HG03064 (cell line): Measurements from ENCODE around the gene G6PD.
"Not testable (repeated sequence)": the region's sequence is repeated elsewhere in the genome, so short reads cannot be mapped to it uniquely, and the experiment has no call there.

Experiments used
- ATAC-seq: cut with Tn5 transposase; IDR thresholded peaks from one replicate; pipeline ENCODE4 v1.9.1; 2021; ENCODE audit warnings: low read depth; ENCODE audit not compliant: unreplicated experiment

Gene G6PD

DNA sequence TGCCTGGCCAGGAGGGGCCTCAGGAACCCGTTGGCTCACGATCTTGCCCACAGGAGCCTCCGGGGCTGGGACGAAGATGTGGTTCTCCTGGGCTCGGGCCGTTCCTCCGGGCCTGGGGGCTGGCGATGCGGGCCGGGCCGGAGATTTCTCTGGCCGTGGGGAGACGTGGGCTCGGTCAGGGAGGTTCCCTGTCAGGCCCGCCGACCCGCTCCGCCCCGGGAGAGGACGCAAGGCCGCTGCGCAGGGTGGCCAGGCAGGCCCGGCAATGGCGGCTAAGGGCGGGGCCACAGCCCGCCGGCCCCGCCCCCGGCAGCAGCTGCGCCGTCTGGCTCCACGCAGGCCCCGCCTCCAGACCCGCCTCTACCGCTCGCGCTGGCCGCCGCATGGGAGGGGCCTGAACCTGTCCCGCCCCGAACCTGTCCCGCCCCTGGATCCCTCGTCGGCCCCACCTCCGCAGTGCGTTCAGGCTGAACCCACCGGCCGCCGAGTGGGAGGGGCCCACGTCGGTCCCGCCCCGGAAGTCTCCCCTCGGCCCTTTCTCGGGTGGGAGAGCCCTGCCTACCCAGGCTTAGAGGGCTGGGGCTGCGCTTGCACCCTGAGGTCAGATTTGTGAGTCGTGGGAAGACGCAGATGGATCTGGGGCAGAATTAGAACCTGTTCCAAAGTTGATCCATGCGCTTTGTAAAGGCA lies 30.5 kb downstream of the G6PD start, which contains the start of gene FAM3A:
FAM3A (minus strand) TSS at position 267 of the 690 bp plus-strand sequence. CDS start 460 bp downstream, outside the sequence.
- peak; percentile 90 for ATAC-seq

DNA sequence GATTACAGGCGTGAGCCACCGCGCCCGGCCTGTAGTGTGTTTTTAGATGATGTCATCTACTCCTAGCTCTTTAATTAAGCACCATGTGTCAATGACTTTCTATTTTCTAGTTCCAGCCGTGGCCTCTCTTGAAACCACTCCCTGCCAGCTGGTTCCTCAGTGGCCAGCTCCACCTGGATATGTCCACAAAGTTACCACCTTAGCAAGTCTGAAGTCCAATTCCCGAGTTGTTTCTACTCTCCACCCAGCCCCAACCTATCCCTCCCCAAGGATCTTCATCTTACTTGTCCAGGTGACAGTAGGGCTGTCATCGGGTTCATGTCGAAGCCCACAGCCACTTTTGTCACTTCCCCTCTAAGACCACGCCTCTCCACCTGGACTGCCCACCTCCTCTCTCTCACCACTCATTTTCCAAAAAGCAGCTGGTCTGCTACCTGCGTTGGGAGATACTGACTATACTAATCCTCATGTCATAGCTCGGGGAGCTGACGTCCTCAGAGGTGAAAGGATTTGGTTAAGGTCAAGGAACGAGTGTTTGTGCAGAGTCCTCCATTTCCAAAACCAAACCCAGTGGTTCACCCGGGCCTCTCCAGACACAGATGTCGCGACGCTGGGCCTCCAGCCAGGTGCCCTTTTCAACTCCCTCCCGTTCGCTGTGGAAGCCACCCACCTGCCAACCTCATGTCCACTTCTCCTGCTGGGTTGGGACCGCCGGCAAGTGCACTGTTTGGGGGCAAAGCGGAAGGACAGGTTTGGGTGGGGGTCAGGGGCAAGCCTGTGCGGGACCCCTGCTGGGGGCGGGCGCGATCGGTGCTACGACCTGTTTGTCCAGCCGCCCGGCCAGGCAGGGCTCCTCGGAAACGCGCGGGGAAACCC lies 31.3 kb downstream of the G6PD start:
- no peak for ATAC-seq

DNA sequence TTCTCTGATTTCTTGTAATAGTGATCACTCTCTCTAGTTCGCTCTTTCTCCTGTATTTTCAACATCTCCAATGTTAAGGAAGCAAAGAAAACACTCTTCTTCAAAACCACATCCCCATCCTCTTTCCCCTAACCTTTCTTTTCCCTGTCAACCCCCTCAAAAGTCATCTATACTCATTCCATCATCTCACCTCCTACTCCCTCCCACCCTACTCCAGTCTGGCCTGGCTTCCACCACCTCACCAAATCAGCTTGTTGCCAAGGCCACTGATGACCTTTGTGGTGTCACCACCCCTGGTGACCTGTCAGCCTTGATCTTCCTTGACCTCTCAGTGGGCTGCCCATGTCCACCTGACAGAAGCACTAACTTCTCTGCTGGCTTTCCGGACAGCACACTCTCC lies 32.9 kb downstream of the G6PD start:
- no peak for ATAC-seq

DNA sequence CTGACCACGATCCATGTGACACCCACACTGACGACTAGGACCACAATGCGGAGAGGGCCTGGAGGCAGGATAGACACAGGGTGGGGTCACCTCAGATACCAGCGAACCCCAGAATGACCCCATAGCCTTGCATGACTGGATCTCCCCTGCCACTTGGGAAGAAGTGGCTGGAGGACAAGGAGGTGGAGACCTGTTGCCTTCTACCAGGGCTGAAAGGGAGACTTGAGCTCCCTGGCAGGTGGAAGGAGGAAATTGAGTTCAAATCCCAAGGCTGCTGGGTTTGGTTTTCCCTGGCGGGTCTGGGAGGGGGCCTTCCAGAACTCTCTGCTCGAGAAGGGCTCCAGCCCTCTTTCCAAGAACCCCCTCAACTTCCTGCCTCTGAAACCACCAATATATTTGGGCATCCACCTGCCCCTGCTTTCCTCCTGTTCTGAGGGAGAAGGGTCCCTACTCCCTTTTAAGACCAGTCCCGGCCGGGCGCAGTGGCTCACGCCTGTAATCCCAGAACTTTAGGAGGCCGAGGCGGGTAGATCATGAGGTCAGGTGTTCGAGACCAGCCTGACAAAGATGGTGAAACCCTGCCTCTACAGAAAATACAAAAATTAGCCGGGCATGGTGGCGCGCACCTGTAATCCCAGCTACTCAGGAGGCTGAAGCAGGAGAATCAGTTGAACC lies 33.6 kb downstream of the G6PD start:
- no peak for ATAC-seq

DNA sequence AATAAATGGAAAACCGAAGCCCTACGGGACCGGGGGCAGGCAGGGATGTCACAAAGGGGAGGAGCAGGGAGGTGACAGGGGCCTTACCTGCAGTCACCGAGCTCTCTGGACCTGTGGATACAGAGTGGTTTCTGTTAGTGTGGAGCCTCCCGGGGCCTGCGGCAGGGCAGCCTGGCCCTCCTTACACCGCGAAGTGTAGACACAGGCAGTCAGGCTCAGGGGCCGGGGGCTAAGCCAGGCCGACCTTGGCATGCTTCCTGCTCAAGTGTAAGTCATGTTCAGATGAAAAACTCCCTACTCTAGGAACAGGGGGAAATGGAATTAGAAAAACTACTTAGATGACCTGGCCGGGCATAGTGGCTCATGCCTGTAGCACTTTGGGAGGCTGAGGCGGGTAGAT lies 34.9 kb downstream of the G6PD start:
- no peak for ATAC-seq

DNA sequence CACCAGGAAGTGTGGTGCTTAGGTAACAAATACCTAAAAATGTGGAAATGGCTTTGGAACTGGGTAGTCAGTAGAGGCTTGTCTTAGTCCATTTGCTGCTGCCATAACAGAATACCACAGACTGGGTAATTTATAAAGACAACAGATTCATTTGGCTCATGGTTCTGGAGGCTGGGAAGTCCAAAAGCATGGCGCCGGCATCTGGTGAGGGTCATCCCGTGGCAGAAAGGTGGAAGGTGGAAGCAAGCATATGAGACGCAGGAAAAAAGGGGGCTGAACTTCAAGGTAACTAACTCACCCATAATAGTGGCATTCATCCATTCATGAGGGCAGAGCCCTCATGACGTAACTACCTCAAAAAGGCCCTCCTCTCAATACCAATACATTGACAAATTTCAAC lies 37.2 kb downstream of the G6PD start:
- no peak for ATAC-seq

DNA sequence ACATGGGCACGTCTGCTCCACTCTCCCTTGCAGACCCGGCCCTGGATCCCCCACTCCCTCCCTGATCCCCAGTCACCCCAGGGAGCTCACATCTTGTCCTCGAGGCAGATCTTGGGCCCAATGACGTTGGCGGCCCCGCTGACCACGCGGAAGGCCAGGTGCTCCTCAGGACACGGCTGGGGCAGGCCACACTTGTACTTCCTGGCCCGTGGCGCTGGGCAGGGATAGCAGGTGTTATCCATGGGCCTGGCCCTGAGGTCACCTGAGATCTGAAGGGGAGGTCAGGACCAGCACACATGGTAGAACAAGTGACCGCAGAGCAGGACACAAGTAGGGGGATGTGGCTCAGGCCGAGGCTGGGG lies 38.3 kb downstream of the G6PD start:
- no peak for ATAC-seq

DNA sequence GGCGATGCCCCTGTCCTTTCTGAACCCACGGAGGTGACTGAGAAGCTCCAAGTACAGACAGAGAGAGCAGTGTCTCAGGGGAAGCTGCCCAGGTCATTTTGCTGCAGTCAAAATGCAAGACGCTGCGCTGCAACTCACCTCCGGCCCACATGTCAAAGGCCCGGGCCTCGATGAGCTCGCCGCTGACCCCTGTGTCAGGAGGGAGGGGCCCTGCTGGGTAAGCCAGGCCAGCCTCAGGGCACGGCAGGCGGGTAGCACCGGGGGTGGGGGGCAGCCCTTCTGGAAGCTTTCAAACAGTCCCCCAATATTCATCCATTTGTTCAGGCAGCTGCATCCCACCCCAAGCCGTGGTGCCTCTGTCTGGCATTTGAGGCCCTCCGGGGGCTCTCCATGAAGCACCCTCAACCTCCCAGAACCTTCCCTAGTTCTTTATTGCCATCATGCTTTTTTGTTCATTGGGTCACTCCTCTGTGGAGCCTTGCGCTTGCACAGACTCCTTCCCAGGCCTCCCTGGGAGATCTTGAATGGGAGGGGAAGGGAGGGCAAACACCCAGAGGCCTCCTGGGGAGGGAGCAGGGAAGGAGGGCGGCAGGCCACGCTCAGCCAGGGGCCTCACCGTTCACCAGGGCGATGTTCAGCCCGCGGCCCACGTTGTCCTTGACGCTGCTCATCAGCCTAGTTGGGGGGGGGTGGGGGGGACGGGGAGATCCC lies 38.8 kb downstream of the G6PD start:
- ATAC-seq, result no peak

DNA sequence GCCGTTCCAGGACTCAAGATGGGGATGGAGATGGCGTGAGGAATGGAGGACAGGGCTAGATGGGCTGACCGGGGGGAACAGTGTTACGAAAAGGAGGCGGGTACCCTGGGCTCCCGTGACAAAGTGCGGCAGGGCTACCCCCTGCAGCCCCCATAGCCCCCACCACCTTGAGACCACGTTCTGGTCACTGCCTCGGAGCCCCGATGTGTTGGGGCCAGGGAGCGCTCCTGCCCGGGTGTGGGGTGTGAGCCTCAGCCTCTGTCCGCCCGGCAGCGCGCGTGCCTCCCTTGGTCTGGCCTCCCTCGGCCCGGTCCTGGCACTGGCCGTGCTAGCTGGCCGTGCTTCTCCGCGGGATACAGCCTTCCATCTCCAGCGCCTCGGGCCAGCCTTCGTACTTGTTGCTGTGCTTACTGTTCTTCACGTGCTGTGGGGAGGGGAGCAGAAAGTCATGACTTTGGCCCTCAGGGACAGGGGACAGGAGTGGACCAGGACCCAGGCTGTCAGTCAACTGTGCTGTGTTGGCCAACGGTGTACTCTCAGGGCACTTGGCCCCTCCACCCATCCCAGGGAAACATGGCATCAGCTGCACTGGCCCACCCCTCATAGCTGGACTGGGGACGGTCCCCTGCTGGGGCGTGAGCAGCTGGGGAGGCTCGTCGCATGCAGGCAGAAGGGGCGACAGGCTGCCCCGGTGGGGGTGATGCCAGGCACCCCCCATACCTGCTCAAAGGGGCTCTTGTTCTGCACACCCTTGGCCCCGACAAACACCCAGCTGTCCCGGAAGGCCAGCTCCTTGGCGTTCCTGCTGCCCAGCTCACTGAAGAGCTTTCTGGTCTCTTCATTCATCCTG lies 39.9 kb downstream of the G6PD start:
- no peak for ATAC-seq

DNA sequence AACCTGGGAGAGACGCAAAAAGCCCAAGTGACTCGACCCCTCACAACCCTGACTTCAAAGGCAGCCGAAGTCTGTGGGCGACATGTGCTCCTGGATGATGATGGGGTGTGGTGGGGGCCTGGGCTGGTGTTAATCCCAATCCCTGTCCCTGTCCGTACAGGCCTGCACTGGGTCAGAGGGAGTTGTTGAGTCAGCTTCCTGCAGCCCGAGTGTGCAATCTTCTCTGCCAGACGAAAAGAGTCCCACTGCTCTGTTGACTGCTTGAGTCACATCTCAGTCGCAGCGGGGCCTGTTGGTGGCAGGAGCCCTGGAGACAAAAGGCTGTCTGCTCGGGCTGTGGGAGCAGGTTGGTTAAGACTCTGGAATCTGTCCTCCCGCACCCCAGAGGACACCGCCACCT lies 40.9 kb downstream of the G6PD start:
- ATAC-seq, result no peak

DNA sequence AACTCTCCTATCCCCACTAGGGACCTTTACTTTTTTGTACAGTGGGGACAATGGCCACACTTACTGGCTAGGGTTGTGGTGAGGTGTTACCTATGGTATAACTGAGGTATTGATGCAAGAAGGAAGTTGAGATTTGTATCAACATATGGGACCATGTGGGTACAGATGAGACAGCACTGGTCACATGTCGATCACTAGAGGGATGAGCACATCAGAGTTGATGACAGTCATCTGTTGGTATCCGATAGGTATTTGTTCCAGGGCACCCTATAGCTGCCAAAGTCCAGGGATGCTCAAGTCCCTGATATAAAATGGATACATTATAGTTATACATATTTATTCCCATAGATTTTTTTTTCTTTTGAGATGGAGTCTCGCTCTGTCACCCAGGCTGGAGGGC lies 43.7 kb downstream of the G6PD start:
- ATAC-seq, result no peak

DNA sequence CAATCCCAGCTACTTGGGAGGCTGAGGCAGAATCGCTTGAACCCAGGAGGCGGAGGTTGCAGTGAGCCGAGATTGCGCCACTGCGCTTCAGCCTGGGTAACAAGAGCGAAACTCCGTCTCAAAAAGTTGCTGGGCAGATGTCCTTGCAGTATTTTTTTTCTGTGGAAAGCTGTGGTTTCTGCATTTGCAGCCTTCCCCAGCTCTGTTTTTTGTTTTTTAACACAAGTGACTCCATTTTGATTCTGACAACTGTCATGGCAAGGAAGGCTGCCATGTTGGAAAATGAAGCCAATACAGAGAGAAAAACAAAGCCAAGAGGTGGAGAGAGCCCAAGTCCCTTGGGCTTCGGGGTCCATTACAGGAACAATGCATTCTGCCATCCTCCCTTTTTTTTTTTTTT lies 44.5 kb downstream of the G6PD start:
- no peak for ATAC-seq

DNA sequence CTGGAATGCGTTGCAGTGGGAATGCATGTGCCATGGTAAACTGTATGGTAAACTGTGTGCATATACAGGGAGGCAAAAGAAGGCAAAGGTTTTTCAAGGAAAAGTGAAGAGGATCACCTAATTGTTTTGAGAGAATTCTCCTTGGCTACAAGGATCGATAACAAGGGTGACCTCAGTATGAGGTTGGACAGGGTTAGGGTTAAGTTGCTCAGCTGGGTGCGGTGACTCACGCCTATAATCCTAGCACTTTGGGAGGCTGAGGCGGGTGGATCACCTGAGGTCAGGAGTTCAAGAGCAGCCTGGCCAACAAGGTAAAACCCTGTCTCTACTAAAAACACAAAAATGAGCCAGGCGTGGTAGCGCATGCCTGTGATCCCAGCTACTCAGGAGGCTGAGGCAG lies 45.2 kb downstream of the G6PD start:
- not testable (repeated sequence) for ATAC-seq

DNA sequence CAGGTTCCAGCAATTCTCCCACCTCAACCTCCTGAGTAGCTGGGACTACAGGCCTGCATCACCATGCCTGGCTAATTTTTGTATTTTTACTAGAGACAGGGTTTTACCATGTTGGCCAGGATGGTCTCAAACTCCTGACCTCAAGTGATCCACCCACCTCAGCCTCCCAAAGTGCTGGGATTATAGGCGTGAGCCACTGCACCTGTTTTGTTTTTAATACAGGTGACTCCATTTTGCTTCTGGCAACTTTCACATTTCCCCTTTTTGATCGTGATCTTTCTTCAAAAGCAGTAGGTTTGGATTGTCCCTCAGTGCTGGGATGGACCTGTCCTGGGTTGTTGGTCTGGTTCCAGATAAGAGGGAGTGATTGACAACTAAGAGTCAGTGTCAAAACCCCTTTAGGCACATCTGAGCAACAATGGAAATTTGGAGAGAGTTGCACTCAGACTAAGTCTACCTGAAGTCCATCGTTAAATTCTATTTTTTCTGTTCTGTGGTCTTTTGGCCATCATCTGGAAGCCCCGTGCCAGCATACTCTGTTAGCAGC lies 50.0 kb downstream of the G6PD start:
- not testable (repeated sequence) for ATAC-seq

DNA sequence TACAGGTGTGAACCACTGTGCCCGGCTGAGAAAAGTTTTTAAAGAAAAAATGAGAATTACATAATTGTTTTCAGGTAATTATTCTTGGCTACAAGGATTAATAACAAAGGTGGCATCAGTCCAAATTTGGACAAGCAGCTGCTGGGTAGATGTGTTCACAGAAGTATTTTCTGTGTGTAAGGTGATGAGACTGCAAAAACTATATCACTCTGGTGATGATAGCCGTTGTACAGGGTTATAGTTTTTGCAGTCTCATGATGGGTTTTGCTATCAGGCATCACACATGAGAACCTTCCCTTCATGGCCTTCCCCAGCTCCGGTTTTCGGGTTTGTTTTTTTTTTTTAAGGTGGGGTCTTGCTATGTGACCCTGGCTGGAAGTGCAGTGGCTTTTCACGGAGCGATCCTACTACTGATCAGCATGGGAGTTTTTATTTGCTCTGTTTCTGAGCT lies 51.1 kb downstream of the G6PD start:
- ATAC-seq, result no peak

DNA sequence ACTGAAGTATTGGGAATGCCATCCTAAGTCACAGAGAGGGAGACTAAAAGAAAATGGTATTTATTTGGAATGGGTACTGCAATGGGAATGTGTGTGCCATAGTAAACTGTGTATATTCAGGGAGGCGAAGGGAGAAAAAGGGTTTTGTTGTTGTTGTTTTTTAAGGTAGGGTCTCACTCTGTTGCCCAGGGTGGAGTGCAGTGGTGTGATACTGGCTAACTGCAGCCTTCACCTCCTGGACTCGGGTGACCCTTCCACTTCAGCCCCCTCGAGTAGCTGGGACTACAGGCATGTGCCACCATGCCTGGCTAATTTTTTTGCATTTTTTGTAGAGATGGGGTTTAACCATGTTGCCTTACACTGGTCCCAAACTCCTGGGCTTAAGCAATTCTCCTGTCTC lies 51.9 kb downstream of the G6PD start:
- no peak for ATAC-seq

DNA sequence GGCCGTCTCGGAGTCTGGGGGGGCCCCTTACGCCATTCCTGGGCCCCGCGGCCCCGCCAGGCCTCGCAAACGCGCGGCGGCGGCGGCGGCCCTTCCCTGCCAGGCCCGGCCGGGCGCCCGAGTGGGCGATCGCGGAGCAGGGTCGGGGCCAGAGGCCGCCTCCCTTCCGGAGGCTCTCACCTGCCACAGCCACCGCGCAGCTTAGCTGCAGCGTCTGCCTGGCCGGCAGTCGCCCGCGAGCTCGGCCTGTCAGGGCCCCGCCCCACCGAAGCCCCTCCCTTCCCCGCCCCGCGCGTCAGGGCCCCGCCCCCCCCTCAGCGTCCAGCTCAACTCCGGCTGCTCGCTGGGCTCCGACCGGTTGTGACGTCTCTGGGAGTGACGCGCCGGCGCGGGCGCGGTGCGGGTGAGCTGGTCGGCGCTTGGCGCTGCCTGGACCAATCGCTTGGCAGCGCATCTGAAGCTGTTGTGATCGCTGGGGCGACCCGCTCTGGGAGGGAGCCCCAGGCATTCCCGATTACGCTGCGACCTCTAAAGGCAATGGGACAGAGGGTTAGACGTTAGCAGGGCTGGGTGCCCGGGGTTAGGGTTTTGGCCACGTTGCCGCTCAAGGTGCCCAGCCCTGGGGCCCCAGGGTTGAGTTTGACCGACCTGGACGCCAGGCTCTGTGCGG lies 56.1 kb downstream of the G6PD start, which contains the start of gene SLC10A3:
SLC10A3 (minus strand) TSS at position 216 of the 670 bp plus-strand sequence. CDS start 1,689 bp downstream, outside the sequence.
- ATAC-seq, result peak; percentile 67

DNA sequence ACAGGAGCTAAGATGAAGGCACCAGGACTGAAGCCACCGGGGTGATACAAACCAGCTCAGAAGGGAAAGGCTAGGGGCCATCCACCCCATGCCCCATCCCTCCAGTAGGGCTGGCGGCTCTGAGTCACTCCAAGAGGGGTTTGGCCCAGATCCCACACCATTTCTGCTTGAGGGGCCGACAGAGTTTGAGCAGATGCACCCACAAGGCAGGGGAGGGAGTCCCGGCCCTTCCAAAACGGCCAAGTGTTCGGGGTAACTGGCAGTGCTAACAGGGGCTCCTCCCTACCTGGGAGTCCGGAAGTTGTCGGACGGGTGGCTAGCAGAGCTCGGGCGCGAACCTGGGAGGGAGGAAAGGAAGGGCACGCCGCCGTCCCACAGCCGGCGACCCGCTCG lies 56.6 kb downstream of the G6PD start:
- peak; percentile 24 for ATAC-seq

DNA sequence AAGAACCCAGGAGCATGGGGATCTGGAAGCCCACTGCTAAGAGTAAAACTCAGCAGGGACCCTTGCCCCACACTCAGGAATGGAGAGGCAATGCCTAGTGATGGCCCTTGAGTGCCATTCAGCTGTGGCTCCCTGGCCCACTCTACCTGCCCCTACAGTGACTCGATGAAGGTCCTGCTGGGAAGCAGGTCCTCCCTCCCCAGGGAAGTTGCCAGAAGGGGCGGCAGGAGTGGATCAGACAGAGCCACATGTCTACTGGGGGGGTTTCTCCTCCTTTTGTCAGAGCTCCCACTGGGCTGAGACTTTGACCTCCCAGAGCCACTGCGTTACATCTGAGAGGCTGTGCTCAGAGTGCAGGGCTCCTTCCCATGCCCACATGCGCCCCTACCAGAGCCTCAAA lies 57.5 kb downstream of the G6PD start:
- no peak for ATAC-seq
